ENCODE results near the gene SPTLC1.

Gene SPTLC1

DNA sequence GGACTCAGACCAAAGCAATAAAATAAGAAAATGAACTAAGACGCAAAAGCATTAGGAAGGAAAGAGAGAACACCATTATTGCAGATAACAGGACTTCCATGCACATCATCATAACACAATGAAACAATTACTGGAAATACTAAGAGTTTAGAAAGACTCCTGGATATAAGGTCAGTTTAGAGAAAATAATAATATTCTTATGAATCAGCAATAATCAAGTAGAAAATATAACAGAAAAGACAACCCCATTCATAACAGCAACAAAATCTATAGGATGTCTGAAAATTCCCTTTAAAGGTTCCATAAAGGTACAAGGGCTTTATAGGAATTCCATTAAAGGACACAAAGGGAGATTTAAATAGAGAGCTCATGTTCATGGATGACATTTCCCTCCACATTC, 73.0 kb downstream of the SPTLC1 start:
- Histone ChIP-seq H3K4me1 (ENCODE audit: insufficient read depth, poor library complexity, severe bottlenecking) (no peaks in the 10 kb centered on the region), H3K27me3 (ENCODE audit: insufficient read depth, poor library complexity, severe bottlenecking) (no peaks in the 10 kb centered on the region), H3K9me3 (ENCODE audit: severe bottlenecking) (peaks cover 9% of the 10 kb centered on the region), H3K4me3 (ENCODE audit: severe bottlenecking) (no peak overlapping the region), H3K27ac (ENCODE audit: poor library complexity, severe bottlenecking) (no peak overlapping the region), H3K36me3 (ENCODE audit: low read depth) (peaks cover 76% of the 10 kb centered on the region)
- DNase-seq (ENCODE audit: low spot score) = no peak
- TF ChIP-seq, protein P1, sequence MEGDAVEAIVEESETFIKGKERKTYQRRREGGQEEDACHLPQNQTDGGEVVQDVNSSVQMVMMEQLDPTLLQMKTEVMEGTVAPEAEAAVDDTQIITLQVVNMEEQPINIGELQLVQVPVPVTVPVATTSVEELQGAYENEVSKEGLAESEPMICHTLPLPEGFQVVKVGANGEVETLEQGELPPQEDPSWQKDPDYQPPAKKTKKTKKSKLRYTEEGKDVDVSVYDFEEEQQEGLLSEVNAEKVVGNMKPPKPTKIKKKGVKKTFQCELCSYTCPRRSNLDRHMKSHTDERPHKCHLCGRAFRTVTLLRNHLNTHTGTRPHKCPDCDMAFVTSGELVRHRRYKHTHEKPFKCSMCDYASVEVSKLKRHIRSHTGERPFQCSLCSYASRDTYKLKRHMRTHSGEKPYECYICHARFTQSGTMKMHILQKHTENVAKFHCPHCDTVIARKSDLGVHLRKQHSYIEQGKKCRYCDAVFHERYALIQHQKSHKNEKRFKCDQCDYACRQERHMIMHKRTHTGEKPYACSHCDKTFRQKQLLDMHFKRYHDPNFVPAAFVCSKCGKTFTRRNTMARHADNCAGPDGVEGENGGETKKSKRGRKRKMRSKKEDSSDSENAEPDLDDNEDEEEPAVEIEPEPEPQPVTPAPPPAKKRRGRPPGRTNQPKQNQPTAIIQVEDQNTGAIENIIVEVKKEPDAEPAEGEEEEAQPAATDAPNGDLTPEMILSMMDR (IDR thresholded peaks at IDR 0.05; ENCODE audit: poor library complexity, severe bottlenecking) = no peak
- no peak for ATAC-seq (ENCODE audit: low read depth)

DNA sequence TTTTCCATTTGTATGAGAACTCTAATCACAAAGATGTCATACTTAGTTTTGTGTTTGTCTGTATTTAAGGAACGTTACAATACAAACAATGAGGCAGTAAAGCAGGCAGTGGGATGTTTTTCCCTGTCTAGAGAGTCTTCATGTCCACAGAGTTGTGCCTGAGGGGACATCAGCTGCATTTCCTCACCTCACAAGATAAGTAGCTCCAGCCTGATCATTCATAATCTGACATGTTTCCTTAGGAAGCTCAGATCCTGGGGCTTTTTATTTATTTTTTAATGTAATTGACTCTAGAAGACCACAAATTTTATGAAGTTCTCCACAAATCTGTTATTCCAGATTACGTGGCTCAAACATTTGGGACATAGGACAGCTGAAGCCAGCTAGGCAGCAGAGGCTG, 78.5 kb downstream of the SPTLC1 start:
- Histone ChIP-seq H3K27me3 (ENCODE audit: insufficient read depth, poor library complexity, severe bottlenecking) (no peaks in the 10 kb centered on the region), H3K4me3 (ENCODE audit: severe bottlenecking) (no peak overlapping the region), H3K27ac (ENCODE audit: poor library complexity, severe bottlenecking) (no peak overlapping the region), H3K9me3 (ENCODE audit: severe bottlenecking) (no peaks in the 10 kb centered on the region), H3K4me1 (ENCODE audit: insufficient read depth, poor library complexity, severe bottlenecking) (no peaks in the 10 kb centered on the region), H3K36me3 (ENCODE audit: low read depth) (peaks cover 56% of the 10 kb centered on the region)
- ATAC-seq (ENCODE audit: low read depth) = no peak
- TF ChIP-seq, protein P1 (IDR thresholded peaks at IDR 0.05; ENCODE audit: poor library complexity, severe bottlenecking) = no peak
- no peak for DNase-seq (ENCODE audit: low spot score)

DNA sequence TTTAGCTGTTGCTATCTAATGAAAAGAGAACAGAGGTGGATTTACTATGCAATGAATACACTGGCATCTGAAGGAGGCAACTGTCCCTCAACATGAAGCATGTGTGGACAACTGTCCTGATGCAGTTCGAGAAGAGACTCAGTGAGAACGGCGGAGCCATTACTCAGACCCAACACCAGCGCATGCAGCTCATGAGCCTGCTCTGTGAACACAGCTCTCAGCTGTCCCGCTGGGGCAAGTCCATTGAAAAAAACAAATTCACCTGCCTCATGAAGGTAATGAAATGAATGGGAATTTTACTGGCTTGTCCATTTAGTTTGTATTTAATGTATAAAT, 78.8 kb downstream of the SPTLC1 start:
- ATAC-seq (ENCODE audit: low read depth) (no peak), DNase-seq (ENCODE audit: low spot score) (no peak)
- Histone ChIP-seq H3K36me3 (ENCODE audit: low read depth) (peaks cover 56% of the 10 kb centered on the region), H3K4me1 (ENCODE audit: insufficient read depth, poor library complexity, severe bottlenecking) (no peaks in the 10 kb centered on the region), H3K9me3 (ENCODE audit: severe bottlenecking) (no peaks in the 10 kb centered on the region), H3K27me3 (ENCODE audit: insufficient read depth, poor library complexity, severe bottlenecking) (no peaks in the 10 kb centered on the region), H3K27ac (ENCODE audit: poor library complexity, severe bottlenecking) (no peak overlapping the region), H3K4me3 (ENCODE audit: severe bottlenecking) (no peak overlapping the region)
- TF ChIP-seq, protein P1 (IDR thresholded peaks at IDR 0.05; ENCODE audit: poor library complexity, severe bottlenecking) = no peak

DNA sequence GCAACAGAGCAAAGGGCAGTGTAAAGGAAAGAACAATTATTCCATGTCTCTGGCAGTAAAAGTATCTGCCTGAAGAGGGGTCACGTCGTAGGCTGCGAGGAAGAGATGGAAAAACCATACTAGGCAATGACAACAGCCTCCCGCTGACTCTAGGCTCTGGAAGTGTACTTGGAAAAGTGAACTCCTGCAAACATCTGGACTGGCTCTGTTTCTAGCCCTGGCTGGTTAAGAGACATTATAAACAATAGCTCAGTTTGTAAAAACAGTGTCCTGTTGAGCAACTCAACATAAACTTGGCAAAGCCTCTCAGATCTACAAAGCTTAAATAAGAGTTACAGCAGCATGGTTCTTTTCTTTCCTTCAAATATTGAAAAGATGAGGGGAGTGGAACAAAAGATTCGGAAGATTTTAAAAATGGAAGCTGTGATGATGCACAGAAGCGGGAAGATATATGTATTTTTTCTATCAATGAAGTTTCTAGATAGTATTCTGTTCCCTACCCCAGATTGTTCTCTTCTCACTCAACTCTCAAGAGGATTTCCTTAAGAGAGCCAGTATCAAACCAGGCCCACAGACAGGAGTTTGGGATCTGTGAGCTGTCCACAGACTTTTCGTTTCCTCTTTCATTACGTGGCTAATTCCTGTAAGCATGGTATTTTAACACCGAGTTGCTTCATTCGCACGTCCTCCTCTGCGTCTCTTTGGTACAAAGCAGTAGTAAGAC, 79.4 kb downstream of the SPTLC1 start:
- Histone ChIP-seq H3K9me3 (ENCODE audit: severe bottlenecking) (no peaks in the 10 kb centered on the region), H3K4me1 (ENCODE audit: insufficient read depth, poor library complexity, severe bottlenecking) (no peaks in the 10 kb centered on the region), H3K27me3 (ENCODE audit: insufficient read depth, poor library complexity, severe bottlenecking) (no peaks in the 10 kb centered on the region), H3K36me3 (ENCODE audit: low read depth) (peaks cover 54% of the 10 kb centered on the region), H3K4me3 (ENCODE audit: severe bottlenecking) (no peak overlapping the region), H3K27ac (ENCODE audit: poor library complexity, severe bottlenecking) (no peak overlapping the region)
- TF ChIP-seq, protein P1 (IDR thresholded peaks at IDR 0.05; ENCODE audit: poor library complexity, severe bottlenecking) = no peak
- ATAC-seq (ENCODE audit: low read depth) = no peak
- no peak for DNase-seq (ENCODE audit: low spot score)

DNA sequence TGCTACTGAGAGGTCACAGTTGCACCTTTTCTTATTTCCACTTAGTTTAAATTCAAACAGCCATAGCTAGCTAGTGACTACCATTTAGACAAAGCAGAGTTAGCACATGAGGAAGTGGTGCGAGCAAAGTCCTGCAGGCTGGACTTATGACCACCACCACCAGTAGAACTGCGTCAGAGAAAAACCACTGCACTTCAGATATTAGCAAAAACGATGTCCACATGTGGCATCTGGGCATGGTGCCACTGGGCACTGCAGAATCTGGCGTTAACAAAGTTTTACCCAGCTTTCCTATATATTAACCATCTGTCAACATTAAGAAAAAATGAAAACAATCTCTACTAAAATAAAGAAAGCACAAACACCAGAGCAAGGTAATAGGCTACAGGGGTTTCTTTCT, 80.1 kb downstream of the SPTLC1 start:
- no peak for ATAC-seq (ENCODE audit: low read depth)
- Histone ChIP-seq H3K4me3 (ENCODE audit: severe bottlenecking) (no peak overlapping the region), H3K27ac (ENCODE audit: poor library complexity, severe bottlenecking) (no peak overlapping the region), H3K9me3 (ENCODE audit: severe bottlenecking) (no peaks in the 10 kb centered on the region), H3K27me3 (ENCODE audit: insufficient read depth, poor library complexity, severe bottlenecking) (no peaks in the 10 kb centered on the region), H3K4me1 (ENCODE audit: insufficient read depth, poor library complexity, severe bottlenecking) (no peaks in the 10 kb centered on the region), H3K36me3 (ENCODE audit: low read depth) (peaks cover 54% of the 10 kb centered on the region)
- TF ChIP-seq, protein P1 (IDR thresholded peaks at IDR 0.05; ENCODE audit: poor library complexity, severe bottlenecking) = no peak
- DNase-seq (ENCODE audit: low spot score) = no peak
